Trophoblast cell (in vitro differentiated cells and primary cell): Measurements from ENCODE around the gene DCLK2.

Experiments
- DNase-seq, 2 donors: peaks; one replicate each; pipeline ENCODE4 v3.0.0-alpha.2; 2016
- H2AFZ ChIP-seq: 2 replicates; pipeline ENCODE4 v1.6.1; 2013; ENCODE audit warnings: low read length, moderate library complexity, mild to moderate bottlenecking; ENCODE audit not compliant: insufficient read depth, poor library complexity
- H2AK5ac ChIP-seq: 2 replicates; pipeline ENCODE4 v1.6.1; 2013; ENCODE audit warnings: mild to moderate bottlenecking, low read length
- H2BK120ac ChIP-seq: 2 replicates; pipeline ENCODE4 v1.6.1; 2013; ENCODE audit warnings: low read length, mild to moderate bottlenecking, moderate library complexity; ENCODE audit not compliant: insufficient read depth, poor library complexity
- H2BK12ac ChIP-seq: 2 replicates; pipeline ENCODE4 v1.6.1; 2013; ENCODE audit warnings: mild to moderate bottlenecking, low read length, moderate library complexity
- H2BK5ac ChIP-seq: 2 replicates; pipeline ENCODE4 v1.6.1; 2013; ENCODE audit warnings: low read length, low read depth, moderate library complexity, mild to moderate bottlenecking; ENCODE audit not compliant: poor library complexity
- H3K14ac ChIP-seq: 2 replicates; pipeline ENCODE4 v1.6.1; 2013; ENCODE audit warnings: mild to moderate bottlenecking, low read length
- H3K18ac ChIP-seq: 2 replicates; pipeline ENCODE4 v1.6.1; 2013; ENCODE audit warnings: mild to moderate bottlenecking, low read length
- H3K23ac ChIP-seq: 2 replicates; pipeline ENCODE4 v1.6.1; 2013; ENCODE audit warnings: low read length
- H3K27ac ChIP-seq: 2 replicates; pipeline ENCODE4 v1.5.1; 2013; ENCODE audit warnings: low read depth, mild to moderate bottlenecking, inconsistent platforms, low read length, moderate library complexity
- H3K27me3 ChIP-seq: 2 replicates; pipeline ENCODE4 v1.6.1; 2013; ENCODE audit warnings: inconsistent platforms, mild to moderate bottlenecking, low read length, moderate library complexity; ENCODE audit not compliant: insufficient read depth
- H3K36me3 ChIP-seq, 2 experiments: 1 replicate in 1 of 2; 2 replicates in 1 of 2; pipeline ENCODE4 v1.6.1; 2013; ENCODE audit warnings: low read length in 2 of 2, mild to moderate bottlenecking in 2 of 2, moderate library complexity in 1 of 2; ENCODE audit not compliant: insufficient read depth in 2 of 2, control insufficient read depth in 1 of 2
- H3K4ac ChIP-seq: 2 replicates; pipeline ENCODE4 v1.6.1; 2013; ENCODE audit warnings: low read depth, mild to moderate bottlenecking, low read length, moderate library complexity
- H3K4me1 ChIP-seq, 2 experiments: 1 replicate in 1 of 2; 2 replicates in 1 of 2; pipeline ENCODE4 v1.6.1; 2013; ENCODE audit warnings: low read length in 2 of 2, mild to moderate bottlenecking in 2 of 2, moderate library complexity in 1 of 2; ENCODE audit not compliant: insufficient read depth in 2 of 2, control insufficient read depth in 1 of 2
- H3K4me2 ChIP-seq: 2 replicates; pipeline ENCODE4 v1.6.1; 2013; ENCODE audit warnings: inconsistent platforms, mild to moderate bottlenecking, low read length, moderate library complexity
- H3K4me3 ChIP-seq: 2 replicates; pipeline ENCODE4 v1.5.1; 2013; ENCODE audit warnings: mild to moderate bottlenecking, low read depth, low read length, inconsistent platforms
- H3K79me1 ChIP-seq: one replicate; pipeline ENCODE4 v1.6.1; 2013; ENCODE audit warnings: low read length
- H3K79me2 ChIP-seq: 2 replicates; pipeline ENCODE4 v1.6.1; 2013; ENCODE audit warnings: low read length, mild to moderate bottlenecking; ENCODE audit not compliant: control insufficient read depth, insufficient read depth, poor library complexity
- H3K9ac ChIP-seq: 2 replicates; pipeline ENCODE4 v1.6.1; 2013; ENCODE audit warnings: mild to moderate bottlenecking, low read length
- H3K9me3 ChIP-seq: 2 replicates; pipeline ENCODE4 v1.6.1; 2013; ENCODE audit warnings: low read depth, mild to moderate bottlenecking, control low read depth, inconsistent platforms, low read length; ENCODE audit not compliant: insufficient read depth
- H4K12ac ChIP-seq: 2 replicates; pipeline ENCODE4 v1.6.1; 2013; ENCODE audit warnings: low read depth, mild to moderate bottlenecking, low read length, moderate library complexity
- H4K8ac ChIP-seq: 2 replicates; pipeline ENCODE4 v1.6.1; 2013; ENCODE audit warnings: low read depth, mild to moderate bottlenecking, low read length, moderate library complexity
- H4K91ac ChIP-seq: one replicate; pipeline ENCODE4 v1.6.1; 2013; ENCODE audit warnings: low read depth, mild to moderate bottlenecking, low read length, moderate library complexity
- WGBS: extraction: QIAGEN DNeasy Blood & Tissue Kit; methylation state at CpG from one replicate; pipeline ENCODE4 v1.1.7; 2013; ENCODE audit warnings: missing lambda C conversion rate; ENCODE audit not compliant: insufficient read length, insufficient coverage; ENCODE audit errors: extremely low coverage; 5-methylcytosine and 5-hydroxymethylcytosine counted together

Gene DCLK2

GRCh38 chr4:150243932-150244331 lies 165.7 kb downstream of the DCLK2 start:
- Histone ChIP-seq H2AK5ac (no peak overlapping the region), H3K4ac (no peak overlapping the region), H2BK5ac (no peak overlapping the region), H3K23ac (no peak overlapping the region), H3K27me3 (no peaks in the 10 kb centered on the region), H3K79me2 (no peaks in the 10 kb centered on the region), H2BK12ac (no peak overlapping the region), H3K27ac (no peak overlapping the region), H3K9me3 (no peaks in the 10 kb centered on the region), H4K8ac (no peak overlapping the region), H3K18ac (no peak overlapping the region), H3K36me3 (no peaks in the 10 kb centered on the region), H3K4me1 (no peaks in the 10 kb centered on the region), H3K79me1 (peaks cover 2% of the 10 kb centered on the region), H3K14ac (no peak overlapping the region), H4K91ac (no peak overlapping the region), H3K9ac (no peak overlapping the region), H3K4me2 (no peak overlapping the region), H2AFZ (no peak overlapping the region), H2BK120ac (no peak overlapping the region), H3K4me3 (no peak overlapping the region), H4K12ac (no peak overlapping the region)
- no peak for DNase-seq
- no CpG with 5 or more reads among the region's 2 CpGs for WGBS

GRCh38 chr4:150244600-150244999 lies 166.4 kb downstream of the DCLK2 start:
- no peaks in the 10 kb centered on the region for H3K79me2 ChIP-seq
- no peak overlapping the region for H3K18ac ChIP-seq
- H3K79me1 ChIP-seq: peaks cover 2% of the 10 kb centered on the region
- H2AK5ac ChIP-seq: no peak overlapping the region
- no peak for DNase-seq
- H3K14ac ChIP-seq: no peak overlapping the region
- H3K36me3 ChIP-seq: no peaks in the 10 kb centered on the region
- no peaks in the 10 kb centered on the region for H3K4me1 ChIP-seq
- no peaks in the 10 kb centered on the region for H3K27me3 ChIP-seq
- H2BK5ac ChIP-seq: no peak overlapping the region
- H2BK120ac ChIP-seq: no peak overlapping the region
- H3K27ac ChIP-seq: no peak overlapping the region
- no CpG with 5 or more reads among the region's 3 CpGs for WGBS
- H3K4me3 ChIP-seq: no peak overlapping the region
- no peak overlapping the region for H2AFZ ChIP-seq
- H3K4ac ChIP-seq: no peak overlapping the region
- H3K23ac ChIP-seq: no peak overlapping the region
- no peak overlapping the region for H4K8ac ChIP-seq
- H3K9me3 ChIP-seq: no peaks in the 10 kb centered on the region
- no peak overlapping the region for H3K9ac ChIP-seq
- H3K4me2 ChIP-seq: no peak overlapping the region
- H4K91ac ChIP-seq: no peak overlapping the region
- no peak overlapping the region for H4K12ac ChIP-seq
- no peak overlapping the region for H2BK12ac ChIP-seq

- Histone ChIP-seq H2BK12ac (no peak overlapping the region), H3K9me3 (no peaks in the 10 kb centered on the region), H3K27me3 (no peaks in the 10 kb centered on the region), H2BK5ac (no peak overlapping the region), H3K18ac (no peak overlapping the region), H3K4me3 (no peak overlapping the region), H4K8ac (no peak overlapping the region), H3K4me2 (no peak overlapping the region), H3K27ac (no peak overlapping the region), H3K23ac (no peak overlapping the region), H2AK5ac (no peak overlapping the region), H2AFZ (no peak overlapping the region), H4K91ac (no peak overlapping the region), H3K4ac (no peak overlapping the region), H3K9ac (no peak overlapping the region), H3K4me1 (no peaks in the 10 kb centered on the region), H4K12ac (no peak overlapping the region), H3K79me1 (no peaks in the 10 kb centered on the region), H2BK120ac (no peak overlapping the region), H3K36me3 (no peaks in the 10 kb centered on the region), H3K14ac (no peak overlapping the region), H3K79me2 (no peaks in the 10 kb centered on the region)
- DNase-seq: no peak
- no CpG with 5 or more reads among the region's 7 CpGs for WGBS
Observed at GRCh38 chr4:150247184-150247583, 168.9 kb downstream of the DCLK2 start.

GRCh38 chr4:150248181-150248580 lies 169.9 kb downstream of the DCLK2 start:
- Histone ChIP-seq H4K12ac (no peak overlapping the region), H3K4me2 (no peak overlapping the region), H3K23ac (no peak overlapping the region), H2BK5ac (no peak overlapping the region), H3K79me1 (no peaks in the 10 kb centered on the region), H3K4ac (no peak overlapping the region), H3K4me1 (no peaks in the 10 kb centered on the region), H2BK12ac (no peak overlapping the region), H3K18ac (no peak overlapping the region), H3K14ac (no peak overlapping the region), H3K79me2 (no peaks in the 10 kb centered on the region), H2AK5ac (no peak overlapping the region), H4K91ac (no peak overlapping the region), H3K4me3 (no peak overlapping the region), H2BK120ac (no peak overlapping the region), H3K27me3 (no peaks in the 10 kb centered on the region), H2AFZ (no peak overlapping the region), H4K8ac (no peak overlapping the region), H3K27ac (no peak overlapping the region), H3K36me3 (no peaks in the 10 kb centered on the region), H3K9ac (no peak overlapping the region), H3K9me3 (peaks cover 3% of the 10 kb centered on the region)
- DNase-seq: no peak
- no CpG with 5 or more reads among the region's 4 CpGs for WGBS
